GM21390 (cell line): ENCODE measurements around the gene NAXE.
"Not testable (repeated sequence)": the region's sequence is repeated elsewhere in the genome, so short reads cannot be mapped to it uniquely, and the experiment has no call there.

Experiments used
- ATAC-seq: cut with Tn5 transposase; IDR thresholded peaks from one replicate; pipeline ENCODE4 v1.9.1; 2021; ENCODE audit not compliant: unreplicated experiment

The NAXE gene

GRCh38 chr1:156566436-156566835, 25.1 kb upstream of the NAXE start:
- ATAC-seq: no peak

GRCh38 chr1:156571261-156571852, 20.2 kb upstream of the NAXE start:
- ATAC-seq: no peak

- ATAC-seq: peak; percentile 88
Observed at GRCh38 chr1:156571919-156572662, 19.5 kb upstream of the NAXE start, which contains the start of gene IQGAP3. Gene IQGAP3, minus strand, starts transcription at chr1:156572565. Its CDS starts 36 bp downstream, at chr1:156572529.

GRCh38 chr1:156572663-156573018, 18.9 kb upstream of the NAXE start:
- ATAC-seq: no peak

GRCh38 chr1:156574039-156574633, 17.4 kb upstream of the NAXE start:
- ATAC-seq: no peak

GRCh38 chr1:156577550-156577949, 14.0 kb upstream of the NAXE start:
- no peak for ATAC-seq

- no peak for ATAC-seq
Observed at GRCh38 chr1:156578055-156578454, 13.5 kb upstream of the NAXE start.

- no peak for ATAC-seq
Observed at GRCh38 chr1:156579472-156579871, 12.1 kb upstream of the NAXE start, which contains the start of gene TTC24. Gene TTC24, plus strand, starts transcription at chr1:156579723. Its CDS starts 1,642 bp downstream, at chr1:156581365.

GRCh38 chr1:156581661-156582387, 9.8 kb upstream of the NAXE start:
- no peak for ATAC-seq

- no peak for ATAC-seq
Observed at GRCh38 chr1:156582388-156583017, 9.1 kb upstream of the NAXE start.

- ATAC-seq: no peak
Observed at GRCh38 chr1:156583821-156584622, 7.6 kb upstream of the NAXE start.

GRCh38 chr1:156584813-156585212, 6.8 kb upstream of the NAXE start:
- ATAC-seq: no peak

- ATAC-seq: no peak
Observed at GRCh38 chr1:156586323-156586722, 5.3 kb upstream of the NAXE start.

GRCh38 chr1:156586892-156587477, 4.6 kb upstream of the NAXE start:
- no peak for ATAC-seq

GRCh38 chr1:156587927-156588326, 3.6 kb upstream of the NAXE start:
- not testable (repeated sequence) for ATAC-seq

- no peak for ATAC-seq
Observed at GRCh38 chr1:156589546-156589945, 2.0 kb upstream of the NAXE start.

- ATAC-seq: no peak
Observed at GRCh38 chr1:156590326-156591180, 1.0 kb upstream of the NAXE start.

GRCh38 chr1:156591181-156591431, 470 bp upstream of the NAXE start:
- ATAC-seq: no peak
